ENCODE results near the gene AMH. TPM values are rescaled to one million over a fixed set of nuclear protein-coding genes. Genes with fewer than 3 reads are reported as not detected.

Gene AMH
- total and polyA plus RNA-seq, 10 donors = 0.20 to 5.7 (median 1.0) TPM

DNA sequence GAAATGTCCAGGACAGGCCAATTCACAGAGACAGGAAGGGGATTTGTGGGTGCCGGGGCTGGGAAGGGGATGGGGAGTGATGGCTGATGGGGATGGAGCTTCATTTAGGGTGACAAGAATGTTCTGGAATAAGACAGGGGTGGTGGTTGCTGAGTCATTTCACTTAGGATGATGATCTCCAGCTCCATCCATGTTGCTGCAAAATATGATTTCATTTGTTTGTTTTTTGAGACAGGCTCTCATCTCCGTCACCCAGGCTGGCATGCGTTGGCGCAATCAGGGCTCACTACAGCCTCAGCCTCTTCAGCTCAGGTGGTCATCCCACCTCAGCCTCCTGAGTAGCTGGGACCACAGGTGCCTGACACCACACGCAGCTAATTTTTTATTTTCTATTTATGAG lies 10.2 kb downstream of the AMH start:
- peak overlapping the region in 4 of 8 donors; percentile 26 to 63 (median 54) for H3K27ac ChIP-seq
- no peaks in the 10 kb centered on the region for H3K27me3 ChIP-seq (replicated peaks in 1 of 7)
- no peak for DNase-seq
- intact Hi-C loops (cut with DNase I; ENCODE audit: low total_unique reads) = no loop called here
- no peak overlapping the region for H3K4me3 ChIP-seq
- no peak for TF ChIP-seq POLR2AphosphoS5 (IDR thresholded peaks at IDR 0.05)
- WGBS, 5 donors = 80 to 89% (median 87%) methylated on average over 5 of the region's 5 CpGs
- H3K36me3 ChIP-seq = no peaks in the 10 kb centered on the region
- H3K9me3 ChIP-seq = no peaks in the 10 kb centered on the region
- H3K4me1 ChIP-seq = peaks cover 4 to 93% (median 50%) of the 10 kb centered on the region in 6 donors

DNA sequence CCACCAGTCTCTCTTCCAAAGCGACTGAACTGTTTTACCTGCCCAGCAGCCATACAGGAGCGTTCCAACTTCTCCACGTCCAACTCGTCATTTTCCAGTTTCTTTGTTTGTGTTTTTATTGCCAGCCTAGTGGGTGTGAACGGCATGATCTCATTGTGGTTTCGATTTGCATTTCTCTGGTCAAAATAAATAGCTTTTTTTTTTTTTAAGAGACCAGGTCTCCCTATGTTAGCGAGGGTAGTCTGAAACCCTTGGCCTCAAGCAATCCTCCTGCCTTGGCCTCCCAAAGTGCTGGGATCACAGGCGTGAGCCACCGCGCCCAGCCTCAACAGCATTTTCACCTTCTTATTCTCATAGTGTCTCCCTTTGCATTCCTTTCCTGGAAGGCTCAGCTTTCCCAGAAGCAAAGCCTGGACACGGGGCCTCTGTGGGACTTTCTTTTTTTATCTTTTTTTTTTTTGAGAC lies 11.2 kb downstream of the AMH start:
- Histone ChIP-seq H3K27ac (peak overlapping the region in 5 of 8 donors; percentile 26 to 63 (median 52)), H3K4me1 (peaks cover 7 to 98% (median 59%) of the 10 kb centered on the region in 6 donors), H3K36me3 (no peaks in the 10 kb centered on the region), H3K27me3 (replicated peaks in 1 of 7) (no peaks in the 10 kb centered on the region), H3K9me3 (no peaks in the 10 kb centered on the region), H3K4me3 (no peak overlapping the region)
- WGBS, 5 donors = 69 to 77% (median 76%) methylated on average over 11 of the region's 11 CpGs
- intact Hi-C loops (cut with DNase I; ENCODE audit: low total_unique reads) = no loop called here
- TF ChIP-seq POLR2A (IDR thresholded peaks at IDR 0.05) (no peak), POLR2AphosphoS5 (IDR thresholded peaks at IDR 0.05) (peak in 1 of 3 donors; percentile 9)
- no peak for DNase-seq

DNA sequence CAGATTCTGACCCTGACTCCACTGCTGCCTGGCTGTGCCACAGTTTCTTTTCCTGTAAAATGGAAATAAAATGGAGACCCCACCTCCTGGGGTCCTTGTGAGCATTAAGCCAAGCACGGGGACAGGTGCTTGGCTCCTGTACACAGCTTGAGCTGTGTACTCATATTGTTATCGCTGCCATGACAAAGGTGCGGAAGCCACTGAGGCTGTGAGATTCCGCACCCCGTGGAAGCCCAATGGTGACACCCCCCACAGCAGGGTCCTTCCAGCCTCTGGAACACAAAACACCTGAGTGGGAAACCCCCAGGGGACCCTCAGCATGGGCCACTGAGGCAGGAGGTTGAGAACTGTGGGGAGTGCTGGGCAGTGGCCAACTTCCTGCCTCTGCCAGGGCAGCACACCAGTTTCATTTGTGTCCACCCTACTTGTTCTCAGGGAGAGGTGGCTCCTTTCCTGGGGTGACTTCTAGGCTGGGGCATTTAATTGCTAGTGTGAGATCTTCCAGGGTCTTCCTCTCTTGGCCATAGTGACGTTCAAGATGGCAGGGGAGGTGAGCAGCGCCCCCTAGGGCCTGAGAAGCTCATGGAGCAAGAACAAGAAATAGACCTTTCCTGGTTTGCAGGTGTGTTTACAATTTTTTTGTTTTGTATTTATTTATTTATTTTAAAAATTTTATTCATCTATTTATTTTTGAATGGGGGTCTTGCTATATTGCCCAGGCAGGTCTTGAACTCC lies 12.5 kb downstream of the AMH start:
- Histone ChIP-seq H3K4me1 (peaks cover 12 to 98% (median 63%) of the 10 kb centered on the region in 6 donors), H3K27me3 (replicated peaks in 1 of 7) (no peaks in the 10 kb centered on the region), H3K36me3 (no peaks in the 10 kb centered on the region), H3K9me3 (no peaks in the 10 kb centered on the region), H3K4me3 (no peak overlapping the region), H3K27ac (peak overlapping the region in 2 of 8 donors; percentile 23 to 29)
- intact Hi-C loops (cut with DNase I; ENCODE audit: low total_unique reads) = no loop called here
- WGBS, 5 donors = 63 to 74% (median 69%) methylated on average over 7 of the region's 7 CpGs
- DNase-seq = no peak
- TF ChIP-seq POLR2A (IDR thresholded peaks at IDR 0.05) (no peak), POLR2AphosphoS5 (IDR thresholded peaks at IDR 0.05) (peak in 1 of 3 donors; percentile 10)
- TF ChIP-seq, protein P1, sequence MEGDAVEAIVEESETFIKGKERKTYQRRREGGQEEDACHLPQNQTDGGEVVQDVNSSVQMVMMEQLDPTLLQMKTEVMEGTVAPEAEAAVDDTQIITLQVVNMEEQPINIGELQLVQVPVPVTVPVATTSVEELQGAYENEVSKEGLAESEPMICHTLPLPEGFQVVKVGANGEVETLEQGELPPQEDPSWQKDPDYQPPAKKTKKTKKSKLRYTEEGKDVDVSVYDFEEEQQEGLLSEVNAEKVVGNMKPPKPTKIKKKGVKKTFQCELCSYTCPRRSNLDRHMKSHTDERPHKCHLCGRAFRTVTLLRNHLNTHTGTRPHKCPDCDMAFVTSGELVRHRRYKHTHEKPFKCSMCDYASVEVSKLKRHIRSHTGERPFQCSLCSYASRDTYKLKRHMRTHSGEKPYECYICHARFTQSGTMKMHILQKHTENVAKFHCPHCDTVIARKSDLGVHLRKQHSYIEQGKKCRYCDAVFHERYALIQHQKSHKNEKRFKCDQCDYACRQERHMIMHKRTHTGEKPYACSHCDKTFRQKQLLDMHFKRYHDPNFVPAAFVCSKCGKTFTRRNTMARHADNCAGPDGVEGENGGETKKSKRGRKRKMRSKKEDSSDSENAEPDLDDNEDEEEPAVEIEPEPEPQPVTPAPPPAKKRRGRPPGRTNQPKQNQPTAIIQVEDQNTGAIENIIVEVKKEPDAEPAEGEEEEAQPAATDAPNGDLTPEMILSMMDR (IDR thresholded peaks at IDR 0.05 in 8 of 11, conservative IDR thresholded peaks at IDR 0.05 in 3 of 11) = peak in 10 of 11 experiments; percentile 21 to 74 (median 60)

DNA sequence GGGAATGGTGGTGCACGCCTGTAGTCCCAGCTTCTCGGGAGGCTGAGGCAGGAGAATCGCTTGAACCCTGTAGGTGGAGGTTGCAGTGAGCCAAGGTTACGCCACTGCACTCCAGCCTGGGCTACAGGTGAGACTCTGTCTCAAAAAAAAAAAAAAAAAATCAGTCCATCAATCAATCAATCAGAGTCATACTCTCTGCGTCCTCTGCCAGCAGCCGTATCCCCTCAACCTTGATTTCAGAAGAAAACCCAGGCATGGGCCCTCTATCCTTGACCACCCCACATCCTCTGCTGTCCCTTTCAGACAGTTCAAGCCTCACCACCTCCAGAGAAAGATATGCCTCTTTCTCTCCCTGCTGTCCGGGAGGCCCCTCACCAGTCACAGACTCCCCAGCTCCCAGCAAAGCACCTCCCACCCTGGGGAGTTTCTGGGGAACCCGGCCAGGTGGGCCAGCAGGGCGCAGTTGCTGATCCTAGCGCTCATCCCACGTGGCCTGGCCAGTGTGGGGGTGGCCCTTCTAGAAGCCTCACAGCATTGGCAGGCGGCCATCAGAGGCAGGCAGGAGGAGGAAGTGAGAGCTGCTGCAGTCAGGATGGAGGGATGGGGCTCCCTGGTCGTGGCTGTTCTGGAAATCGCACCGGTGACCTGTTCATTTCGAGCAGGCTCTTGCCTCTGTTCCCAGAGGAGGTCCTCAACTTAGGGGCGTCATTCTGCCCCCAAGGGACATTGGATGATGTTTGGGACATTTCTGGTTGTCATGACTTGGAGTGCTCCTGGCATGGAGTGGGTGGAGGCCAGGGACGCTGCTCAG lies 17.3 kb downstream of the AMH start:
- intact Hi-C loops (cut with DNase I; ENCODE audit: low total_unique reads) = no loop called here
- Histone ChIP-seq H3K4me1 (peaks cover 16 to 80% (median 65%) of the 10 kb centered on the region in 6 donors), H3K4me3 (peak overlapping the region in 2 of 8 donors; percentile 5 to 46), H3K36me3 (peaks cover 0 to 3% (median 2%) of the 10 kb centered on the region in 6 donors), H3K27me3 (replicated peaks in 1 of 7) (no peaks in the 10 kb centered on the region), H3K27ac (peak overlapping the region; percentile 51 to 84 (median 77)), H3K9me3 (no peaks in the 10 kb centered on the region)
- TF ChIP-seq POLR2AphosphoS5 (IDR thresholded peaks at IDR 0.05) (peak; percentile 83 to 84 (median 84)), POLR2A (IDR thresholded peaks at IDR 0.05) (no peak)
- TF ChIP-seq, protein P1 (IDR thresholded peaks at IDR 0.05 in 8 of 11, conservative IDR thresholded peaks at IDR 0.05 in 3 of 11) = no peak
- peak; percentile 95 for DNase-seq
- 27 to 48% (median 35%) methylated on average over 11 to 18 of the region's 18 CpGs for WGBS, 5 donors

Measured in spleen (tissue), 11 donors.